Activated B cell treated with CpG ODN at 0.5 μM for 24 hours (primary cell): ENCODE measurements around the gene LINGO3. TPM values are rescaled to one million over a fixed set of nuclear protein-coding genes. Genes with fewer than 3 reads are reported as not detected.

Experiments
- ATAC-seq: fragments of 200-7000 bp; cut with Tn5 transposase; one replicate; pipeline ENCODE4 v1.10.0; 2021; ENCODE audit warnings: low read depth, mild to moderate bottlenecking, moderate library complexity
- CTCF ChIA-PET: fragments of 350-600 bp; sonication (Branson Sonifier 250); formaldehyde crosslinking; loops from one replicate; lab custom pipeline; 2021; ENCODE audit warnings: antibody characterized with exemption; lab: Charles Lee
- POLR2A ChIA-PET: fragments of 350-600 bp; sonication (Branson Sonifier 250); formaldehyde crosslinking; loops from one replicate; lab custom pipeline; 2021; ENCODE audit warnings: antibody characterized with exemption; lab: Charles Lee
- DNase-seq: peaks from one replicate; pipeline ENCODE4 v3.0.0; 2022
- H3K27ac Mint-ChIP-seq: one replicate; pipeline ENCODE4 v1.8.0; 2020; ENCODE audit warnings: mixed read lengths
- H3K27me3 Mint-ChIP-seq: one replicate; pipeline ENCODE4 v1.8.0; 2021; ENCODE audit warnings: mixed read lengths
- H3K36me3 Mint-ChIP-seq: one replicate; pipeline ENCODE4 v1.8.0; 2021; ENCODE audit warnings: low read depth, mixed read lengths
- H3K4me1 Mint-ChIP-seq: one replicate; pipeline ENCODE4 v1.8.0; 2021; ENCODE audit warnings: mixed read lengths
- H3K4me3 Mint-ChIP-seq: one replicate; pipeline ENCODE4 v1.8.0; 2020; ENCODE audit warnings: mild to moderate bottlenecking, mixed read lengths
- H3K9me3 Mint-ChIP-seq: one replicate; pipeline ENCODE4 v1.8.0; 2020; ENCODE audit warnings: mixed read lengths
- CTCF ChIP-seq: fragments of 200-600 bp; IDR thresholded peaks from one replicate; pipeline ENCODE4 v1.8.0; 2022; ENCODE audit warnings: antibody characterized with exemption, mild to moderate bottlenecking
- intact Hi-C: fragments of 100-400 bp; cut with micrococcal nuclease; formaldehyde crosslinking; loops from one replicate; pipeline ENCODE4 v1.15.1; 2024
- total RNA-seq: library from RNA; stranded (reverse); gene quantifications from 2 replicates; pipeline ENCODE4 v1.2.3, GENCODE V29; 2022

Gene LINGO3
- total RNA-seq, 1 donor from 2014 or later, result 1.4 TPM

- ChIA-PET CTCF (no interaction called here), POLR2A (interaction anchor here (0.5 to 2.5 kb wide), 15 partner anchors 8 to 1271 kb away, joined by 3 to 48 read pairs (median 5); partner anchors contain the start of genes PLEKHJ1 and TIMM13)
- Mint-ChIP-seq H3K27me3 (peaks cover 3% of the 10 kb centered on the region), H3K9me3 (no peaks in the 10 kb centered on the region), H3K4me1 (peaks cover 50% of the 10 kb centered on the region), H3K36me3 (no peaks in the 10 kb centered on the region), H3K27ac (peak overlapping the region; percentile 54), H3K4me3 (peak overlapping the region; percentile 81)
- intact Hi-C loops, result loop anchor here (2.0 kb wide), 1 partner anchor 15 kb away; no protein-coding TSS in a partner anchor
- TF ChIP-seq CTCF, result no peak
- no peak for DNase-seq
- ATAC-seq, result peak; percentile 6
Measured at GRCh38 chr19:2303211-2303798, 4.6 kb downstream of the LINGO3 start.

GRCh38 chr19:2302319-2303210, 5.4 kb downstream of the LINGO3 start:
- Mint-ChIP-seq H3K4me1 (peaks cover 49% of the 10 kb centered on the region), H3K27me3 (peaks cover 3% of the 10 kb centered on the region), H3K9me3 (no peaks in the 10 kb centered on the region), H3K36me3 (no peaks in the 10 kb centered on the region), H3K27ac (peak overlapping the region; percentile 54), H3K4me3 (peak overlapping the region; percentile 81)
- CTCF ChIA-PET, result no interaction called here
- peak; percentile 60 for ATAC-seq
- TF ChIP-seq CTCF, result no peak
- intact Hi-C loops, result loop anchor here (2.0 kb wide), 1 partner anchor 14 kb away; no protein-coding TSS in a partner anchor
- POLR2A ChIA-PET, result interaction anchor here (0.5 to 2.5 kb wide), 19 partner anchors 9 to 1272 kb away, joined by 3 to 48 read pairs (median 5); partner anchors contain the start of genes LSM7, PLEKHJ1, SPPL2B and TIMM13
- DNase-seq, result peak; percentile 44

GRCh38 chr19:2300533-2300932, 7.4 kb downstream of the LINGO3 start:
- ChIA-PET CTCF (no interaction called here), POLR2A (interaction anchor here (0.5 to 0.6 kb wide), 3 partner anchors 11 to 269 kb away, joined by 3 to 5 read pairs (median 3); no protein-coding TSS in a partner anchor)
- intact Hi-C loops, result no loop called here
- ATAC-seq, result no peak
- Mint-ChIP-seq H3K4me3 (no peak overlapping the region), H3K27ac (peak overlapping the region; percentile 56), H3K27me3 (no peaks in the 10 kb centered on the region), H3K36me3 (peaks cover 2% of the 10 kb centered on the region), H3K9me3 (no peaks in the 10 kb centered on the region), H3K4me1 (peaks cover 55% of the 10 kb centered on the region)
- no peak for TF ChIP-seq CTCF
- no peak for DNase-seq

GRCh38 chr19:2296141-2296540, 11.8 kb downstream of the LINGO3 start:
- H3K27me3 Mint-ChIP-seq, result no peaks in the 10 kb centered on the region
- H3K4me3 Mint-ChIP-seq, result no peak overlapping the region
- H3K27ac Mint-ChIP-seq, result no peak overlapping the region
- peaks cover 54% of the 10 kb centered on the region for H3K4me1 Mint-ChIP-seq
- no peak for TF ChIP-seq CTCF
- intact Hi-C loops, result no loop called here
- H3K9me3 Mint-ChIP-seq, result no peaks in the 10 kb centered on the region
- POLR2A ChIA-PET, result interaction anchor here (0.7 to 2.5 kb wide), 3 partner anchors 20 to 32 kb away, joined by 6 read pairs; partner anchors contain the start of gene LSM7
- CTCF ChIA-PET, result no interaction called here
- H3K36me3 Mint-ChIP-seq, result peaks cover 17% of the 10 kb centered on the region
- DNase-seq (no peak), ATAC-seq (no peak)
